CD4-positive, alpha-beta T cell (primary cell): ENCODE measurements around the gene LARGE1. TPM values are rescaled to one million over a fixed set of nuclear protein-coding genes. Genes with fewer than 3 reads are reported as not detected.

Source experiments
- ATAC-seq: fragments of 200-7000 bp; cut with Tn5 transposase; one replicate; pipeline ENCODE4 v1.10.0; 2022; ENCODE audit warnings: mild to moderate bottlenecking; ENCODE audit not compliant: poor library complexity
- CTCF ChIA-PET: fragments of 350-600 bp; sonication (Branson Sonifier 250); formaldehyde crosslinking; loops from one replicate; lab custom pipeline; 2021; ENCODE audit warnings: antibody characterized with exemption, inconsistent platforms; lab: Charles Lee
- POLR2A ChIA-PET: fragments of 350-600 bp; sonication (Branson Sonifier 250); formaldehyde crosslinking; loops from one replicate; lab custom pipeline; 2021; ENCODE audit warnings: antibody characterized with exemption, inconsistent platforms; lab: Charles Lee
- DNase-seq, 14 experiments: peaks; one replicate each; pipeline ENCODE4 v3.0.0-alpha.2; 2013 to 2020; ENCODE audit warnings: mixed read lengths in 2 of 14
- H3K27ac ChIP-seq, 2 donors: one replicate each; pipeline versions ENCODE4 v1.5.1 to v1.7.0; 2013; ENCODE audit warnings: low read length in 2 of 2, low read depth in 1 of 2, mild to moderate bottlenecking in 1 of 2
- H3K27me3 ChIP-seq, 2 experiments: 1 replicate in 1 of 2; 2 replicates in 1 of 2; pipeline versions ENCODE4 v1.6.1 to v1.7.0; 2013; ENCODE audit warnings: low read length in 2 of 2, control low read depth in 1 of 2, mild to moderate bottlenecking in 1 of 2, moderate library complexity in 1 of 2; ENCODE audit not compliant: insufficient read depth in 2 of 2, control insufficient read depth in 1 of 2
- H3K36me3 ChIP-seq: one replicate; pipeline ENCODE4 v1.6.1; 2013; ENCODE audit warnings: low read length, control low read depth; ENCODE audit not compliant: insufficient read depth
- H3K4me1 ChIP-seq: one replicate; pipeline ENCODE4 v1.6.1; 2013; ENCODE audit warnings: low read length, control low read depth; ENCODE audit not compliant: insufficient read depth
- H3K4me3 ChIP-seq: one replicate; pipeline ENCODE4 v1.5.1; 2013; ENCODE audit warnings: mild to moderate bottlenecking, low read length, moderate library complexity
- H3K9me3 ChIP-seq, 2 experiments: 1 replicate in 1 of 2; 2 replicates in 1 of 2; pipeline versions ENCODE4 v1.6.1 to v1.7.0; 2013; ENCODE audit warnings: low read length in 2 of 2, mild to moderate bottlenecking in 2 of 2, control low read depth in 1 of 2, moderate library complexity in 1 of 2; ENCODE audit not compliant: control insufficient read depth in 1 of 2, insufficient read depth in 1 of 2
- H3K27ac Mint-ChIP-seq: one replicate; pipeline ENCODE4 v1.8.0; 2020; ENCODE audit warnings: mixed read lengths
- H3K27me3 Mint-ChIP-seq: one replicate; pipeline ENCODE4 v1.8.0; 2021; ENCODE audit warnings: mixed read lengths
- H3K36me3 Mint-ChIP-seq: one replicate; pipeline ENCODE4 v1.8.0; 2021; ENCODE audit warnings: low read depth, mixed read lengths
- H3K4me1 Mint-ChIP-seq: one replicate; pipeline ENCODE4 v1.8.0; 2021; ENCODE audit warnings: low read depth, mixed read lengths
- H3K4me3 Mint-ChIP-seq: one replicate; pipeline ENCODE4 v1.8.0; 2020; ENCODE audit warnings: mild to moderate bottlenecking, mixed read lengths
- H3K9me3 Mint-ChIP-seq: one replicate; pipeline ENCODE4 v1.8.0; 2020; ENCODE audit warnings: mixed read lengths
- intact Hi-C, 2 experiments: fragments of 100-400 bp; cut with DNase I in 1 of 2; cut with micrococcal nuclease in 1 of 2; formaldehyde crosslinking; loops; one replicate each; pipeline versions ENCODE4 v1.15.1 to v1.9.0; 2023 to 2025; cut with DNase I, micrococcal nuclease
- total RNA-seq, 174 experiments: library from RNA in 2 of 174; stranded (reverse) in 2 of 174; gene quantifications; one replicate each; pipeline ENCODE4 v1.2.3 and lab custom pipeline; 2021 to 2026
- TF ChIP-seq, protein P1 (sequence below): fragments of 200-600 bp; IDR thresholded peaks from one replicate; pipeline ENCODE4 v1.8.0; 2022; ENCODE audit warnings: antibody characterized with exemption, mild to moderate bottlenecking

Gene LARGE1
- total RNA-seq, 2 experiments from 2014 or later = 0.14 to 0.70 TPM

DNA sequence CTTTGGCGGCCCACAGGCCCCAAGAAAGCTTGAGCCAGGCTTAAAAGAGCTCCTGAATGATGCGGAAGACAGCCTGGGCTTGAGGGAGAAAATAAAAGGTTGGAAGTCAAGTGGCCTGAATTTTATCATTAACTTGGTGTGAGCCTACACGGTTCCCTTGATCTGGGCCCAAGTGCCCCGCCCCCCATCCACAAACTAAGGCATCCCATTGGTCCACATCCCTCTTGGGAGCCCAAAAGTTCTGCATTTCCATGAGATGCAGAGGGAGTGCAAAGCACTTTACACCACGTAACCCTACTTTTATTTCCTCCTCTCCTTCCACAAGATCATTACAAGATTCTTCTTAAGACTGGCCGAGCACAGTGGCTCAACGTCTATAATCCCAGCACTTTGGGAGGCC lies 22.2 kb downstream of the LARGE1 start:
- no peak overlapping the region for H3K27ac Mint-ChIP-seq
- Histone ChIP-seq H3K4me3 (no peak overlapping the region), H3K9me3 (peaks cover 0 to 10% of the 10 kb centered on the region in 2 experiments), H3K27me3 (no peaks in the 10 kb centered on the region), H3K27ac (no peak overlapping the region), H3K36me3 (no peaks in the 10 kb centered on the region), H3K4me1 (no peaks in the 10 kb centered on the region)
- no peak overlapping the region for H3K4me3 Mint-ChIP-seq
- no peaks in the 10 kb centered on the region for H3K27me3 Mint-ChIP-seq
- TF ChIP-seq, protein P1, sequence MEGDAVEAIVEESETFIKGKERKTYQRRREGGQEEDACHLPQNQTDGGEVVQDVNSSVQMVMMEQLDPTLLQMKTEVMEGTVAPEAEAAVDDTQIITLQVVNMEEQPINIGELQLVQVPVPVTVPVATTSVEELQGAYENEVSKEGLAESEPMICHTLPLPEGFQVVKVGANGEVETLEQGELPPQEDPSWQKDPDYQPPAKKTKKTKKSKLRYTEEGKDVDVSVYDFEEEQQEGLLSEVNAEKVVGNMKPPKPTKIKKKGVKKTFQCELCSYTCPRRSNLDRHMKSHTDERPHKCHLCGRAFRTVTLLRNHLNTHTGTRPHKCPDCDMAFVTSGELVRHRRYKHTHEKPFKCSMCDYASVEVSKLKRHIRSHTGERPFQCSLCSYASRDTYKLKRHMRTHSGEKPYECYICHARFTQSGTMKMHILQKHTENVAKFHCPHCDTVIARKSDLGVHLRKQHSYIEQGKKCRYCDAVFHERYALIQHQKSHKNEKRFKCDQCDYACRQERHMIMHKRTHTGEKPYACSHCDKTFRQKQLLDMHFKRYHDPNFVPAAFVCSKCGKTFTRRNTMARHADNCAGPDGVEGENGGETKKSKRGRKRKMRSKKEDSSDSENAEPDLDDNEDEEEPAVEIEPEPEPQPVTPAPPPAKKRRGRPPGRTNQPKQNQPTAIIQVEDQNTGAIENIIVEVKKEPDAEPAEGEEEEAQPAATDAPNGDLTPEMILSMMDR = no peak
- ChIA-PET CTCF (no interaction called here), POLR2A (no interaction called here)
- no peak for ATAC-seq
- H3K4me1 Mint-ChIP-seq = no peaks in the 10 kb centered on the region
- no peaks in the 10 kb centered on the region for H3K36me3 Mint-ChIP-seq
- intact Hi-C loops = no loop called here
- no peak for DNase-seq
- peaks cover 2% of the 10 kb centered on the region for H3K9me3 Mint-ChIP-seq

DNA sequence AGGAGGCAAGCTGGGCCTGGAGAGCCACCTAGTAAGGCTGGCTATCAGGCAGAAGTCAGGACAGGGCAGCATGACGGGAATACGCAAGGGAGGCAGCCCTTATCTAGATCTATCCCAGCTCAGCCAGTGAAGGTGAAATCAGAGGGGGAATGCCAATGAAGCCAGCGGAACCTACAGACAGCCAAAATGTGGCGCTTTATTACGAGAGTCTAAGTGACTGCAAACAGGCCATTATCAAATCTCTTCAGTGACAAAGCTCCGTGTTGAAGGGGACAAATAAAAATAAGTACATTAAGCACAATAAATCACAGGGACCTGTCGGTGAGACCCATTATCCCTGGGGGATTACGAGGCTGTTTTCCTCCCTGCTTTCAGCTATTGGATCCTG lies 22.8 kb downstream of the LARGE1 start:
- DNase-seq = no peak
- H3K9me3 Mint-ChIP-seq = peaks cover 2% of the 10 kb centered on the region
- H3K4me3 Mint-ChIP-seq = no peak overlapping the region
- Histone ChIP-seq H3K9me3 (peaks cover 0 to 8% of the 10 kb centered on the region in 2 experiments), H3K4me1 (no peaks in the 10 kb centered on the region), H3K27me3 (no peaks in the 10 kb centered on the region), H3K4me3 (no peak overlapping the region), H3K27ac (no peak overlapping the region), H3K36me3 (no peaks in the 10 kb centered on the region)
- CTCF ChIA-PET = no interaction called here
- no peak for ATAC-seq
- TF ChIP-seq, protein P1 = no peak
- no peaks in the 10 kb centered on the region for H3K36me3 Mint-ChIP-seq
- H3K27me3 Mint-ChIP-seq = no peaks in the 10 kb centered on the region
- no peak overlapping the region for H3K27ac Mint-ChIP-seq
- H3K4me1 Mint-ChIP-seq = no peaks in the 10 kb centered on the region
- POLR2A ChIA-PET = no interaction called here
- intact Hi-C loops = no loop called here

DNA sequence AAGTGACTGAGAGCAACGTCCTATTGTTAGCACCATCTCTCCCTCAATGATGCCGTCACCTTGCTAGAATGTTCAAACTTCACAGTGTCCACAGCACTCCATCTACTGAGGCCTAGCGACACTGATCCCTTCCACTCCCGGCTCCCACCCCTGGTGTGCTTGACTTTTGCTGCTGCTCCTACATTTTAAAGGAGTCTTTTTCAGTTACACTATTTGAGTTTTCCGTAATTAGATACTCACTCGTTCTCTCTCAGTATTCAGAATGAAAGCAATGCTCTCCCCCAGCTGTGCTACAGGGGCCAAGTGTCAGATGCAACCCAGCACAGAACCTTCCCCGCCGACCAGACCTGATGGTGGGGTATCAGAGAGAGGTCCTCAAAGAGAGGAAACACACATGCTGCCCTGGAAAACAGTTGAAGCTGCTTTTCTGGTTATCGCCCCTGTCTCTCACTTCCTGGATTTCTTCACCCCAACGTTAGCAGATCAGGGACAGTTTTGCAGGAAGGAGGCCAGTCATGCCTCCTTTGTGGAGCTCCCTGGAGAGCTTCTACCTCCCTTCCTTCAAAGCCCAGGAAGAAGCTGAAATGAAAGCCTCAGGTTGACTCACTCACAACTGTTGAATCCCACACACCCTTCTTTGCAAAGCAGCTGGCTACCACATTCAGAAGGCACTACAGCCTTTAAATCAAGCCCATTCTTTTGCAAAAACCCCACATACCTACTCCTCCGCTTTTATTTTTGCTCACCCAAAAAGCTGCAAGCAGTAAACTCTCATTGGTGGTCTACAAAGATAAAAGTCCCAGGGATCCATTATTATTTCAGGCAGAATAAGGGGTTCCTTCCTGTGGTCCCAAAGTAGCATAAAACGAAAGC lies 23.5 kb downstream of the LARGE1 start:
- H3K36me3 ChIP-seq = no peaks in the 10 kb centered on the region
- TF ChIP-seq, protein P1 = no peak
- ChIA-PET CTCF (no interaction called here), POLR2A (no interaction called here)
- Mint-ChIP-seq H3K4me1 (no peaks in the 10 kb centered on the region), H3K4me3 (no peak overlapping the region), H3K9me3 (no peaks in the 10 kb centered on the region), H3K27me3 (no peaks in the 10 kb centered on the region), H3K27ac (no peak overlapping the region), H3K36me3 (no peaks in the 10 kb centered on the region)
- H3K4me3 ChIP-seq = no peak overlapping the region
- no peak overlapping the region for H3K27ac ChIP-seq
- intact Hi-C loops = no loop called here
- no peaks in the 10 kb centered on the region for H3K4me1 ChIP-seq
- no peak for DNase-seq
- H3K27me3 ChIP-seq = no peaks in the 10 kb centered on the region
- peaks cover 0 to 8% of the 10 kb centered on the region in 2 experiments for H3K9me3 ChIP-seq
- ATAC-seq = no peak
